Endothelial cell of umbilical vein (primary cell): ENCODE data around the gene IWS1. TPM values are rescaled to one million over a fixed set of nuclear protein-coding genes. Genes with fewer than 3 reads are reported as not detected.

Experiments
- BruUV-seq: library from RNA; stranded (reverse); fragments of 400-500 nt; replicated peaks from 2 replicates; lab custom pipeline; 2021; lab: Mats Ljungman, UMichigan
- CTCF ChIA-PET: fragments of 300-600, 350-600 bp; sonication (Branson Sonifier 250); formaldehyde crosslinking; loops from one replicate; lab custom pipeline; 2021; ENCODE audit warnings: antibody characterized with exemption, inconsistent platforms; lab: Charles Lee
- POLR2A ChIA-PET: fragments of 300-600, 350-600 bp; sonication (Branson Sonifier 250); formaldehyde crosslinking; loops from one replicate; lab custom pipeline; 2021; ENCODE audit warnings: antibody characterized with exemption, inconsistent platforms; lab: Charles Lee
- DNase-seq: peaks from one replicate; pipeline ENCODE4 v3.0.0-alpha.2; 2011; ENCODE audit warnings: low read depth, low spot score
- FAIRE-seq: peaks from 2 replicates; lab custom pipeline; 2011; peaks lifted over from hg19 to GRCh38; lab: Jason Lieb, UNC
- H2AFZ ChIP-seq: 2 replicates; pipeline ENCODE4 v1.6.0; 2012; ENCODE audit warnings: low read depth, low read length, control low read depth, inconsistent platforms
- H3K27ac ChIP-seq: 2 replicates; pipeline ENCODE4 v1.5.1; 2011; ENCODE audit warnings: low read depth, mild to moderate bottlenecking, control low read depth, low read length, moderate library complexity; ENCODE audit not compliant: insufficient read depth
- H3K27me3 ChIP-seq, 2 experiments: 2 replicates each; pipeline versions ENCODE4 v1.6.0 to v1.6.1; 2011; ENCODE audit warnings: low read length in 2 of 2, mixed read lengths in 1 of 2; ENCODE audit not compliant: control insufficient read depth in 2 of 2, insufficient read depth in 2 of 2
- H3K36me3 ChIP-seq, 2 experiments: 2 replicates in 1 of 2; 3 replicates in 1 of 2; pipeline ENCODE4 v1.5.1; 2011; ENCODE audit warnings: low read length in 2 of 2, mild to moderate bottlenecking in 1 of 2, moderate library complexity in 1 of 2; ENCODE audit not compliant: control insufficient read depth in 2 of 2, insufficient read depth in 2 of 2; ENCODE audit errors: extremely low read depth in 1 of 2
- H3K4me1 ChIP-seq: 3 replicates; pipeline ENCODE4 v1.5.1; 2011; ENCODE audit warnings: mild to moderate bottlenecking, low read length; ENCODE audit not compliant: control insufficient read depth, insufficient read depth; ENCODE audit errors: extremely low read depth
- H3K4me2 ChIP-seq: 2 replicates; pipeline ENCODE4 v1.6.1; 2011; ENCODE audit warnings: low read length, control low read depth, mixed read lengths; ENCODE audit not compliant: insufficient read depth
- H3K4me3 ChIP-seq, 3 experiments: fragments of 200-600 bp in 1 of 3; sonication (generic), shearing (Covaris generic) in 1 of 3; replicated peaks in 1 of 3; 2 replicates each; pipeline ENCODE4 v1.5.1; 2011 to 2016; ENCODE audit warnings: control low read depth in 3 of 3, low read length in 3 of 3, mild to moderate bottlenecking in 2 of 3, inconsistent platforms in 1 of 3, low read depth in 1 of 3, moderate library complexity in 1 of 3; ENCODE audit not compliant: insufficient read depth in 1 of 3
- H3K79me2 ChIP-seq: 2 replicates; pipeline ENCODE4 v1.6.0; 2012; ENCODE audit warnings: low read length, inconsistent platforms; ENCODE audit not compliant: control insufficient read depth, insufficient read depth
- H3K9ac ChIP-seq: replicated peaks from 2 replicates; pipeline ENCODE3; 2011; ENCODE audit warnings: low read length, control low read depth; ENCODE audit not compliant: insufficient read depth; ENCODE audit errors: extremely low read depth
- H3K9me1 ChIP-seq: replicated peaks from 3 replicates; pipeline ENCODE4 v1.6.0; 2011; ENCODE audit warnings: mild to moderate bottlenecking, low read length; ENCODE audit not compliant: control insufficient read depth, insufficient read depth; ENCODE audit errors: extremely low read depth
- H3K9me3 ChIP-seq: replicated peaks from 2 replicates; pipeline ENCODE4 v1.5.1; 2012; ENCODE audit warnings: low read length, inconsistent platforms; ENCODE audit not compliant: control insufficient read depth, insufficient read depth
- H4K20me1 ChIP-seq: replicated peaks from 2 replicates; pipeline ENCODE3; 2011; ENCODE audit warnings: mild to moderate bottlenecking, low read length; ENCODE audit not compliant: control insufficient read depth, insufficient read depth; ENCODE audit errors: extremely low read depth
- EZH2 ChIP-seq: IDR thresholded peaks from 2 replicates; pipeline ENCODE4 v1.6.1; 2012; ENCODE audit warnings: borderline replicate concordance, low read depth, mild to moderate bottlenecking, moderate library complexity, low read length, inconsistent platforms; ENCODE audit not compliant: severe bottlenecking
- FOS ChIP-seq: IDR thresholded peaks from 2 replicates; pipeline ENCODE4 v1.6.1; 2011; ENCODE audit warnings: mild to moderate bottlenecking, low read length, moderate library complexity, borderline replicate concordance; ENCODE audit not compliant: insufficient read depth
- GATA2 ChIP-seq: IDR thresholded peaks from 2 replicates; pipeline ENCODE4 v1.7.0; 2011; ENCODE audit warnings: low read depth, mild to moderate bottlenecking, moderate library complexity, mixed read lengths, low read length; ENCODE audit not compliant: insufficient read length, insufficient read depth
- JUN ChIP-seq: IDR thresholded peaks from 2 replicates; pipeline ENCODE4 v1.6.1; 2011; ENCODE audit warnings: borderline replicate concordance, low read depth; ENCODE audit not compliant: insufficient read length, insufficient read depth
- MYC ChIP-seq: IDR thresholded peaks from one replicate; pipeline ENCODE4 v1.6.1; 2011; ENCODE audit warnings: mild to moderate bottlenecking, low read depth, low read length
- POLR2A ChIP-seq: IDR thresholded peaks from 2 replicates; pipeline ENCODE4 v1.6.1; 2012; ENCODE audit warnings: low read depth, mild to moderate bottlenecking, control low read depth, low read length
- POLR2AphosphoS5 ChIP-seq: IDR thresholded peaks from 2 replicates; pipeline ENCODE4 v1.6.1; 2012; ENCODE audit warnings: low read depth, mild to moderate bottlenecking, control low read depth, low read length, moderate library complexity; ENCODE audit not compliant: insufficient read depth
- dilution Hi-C: fragments of 300-500 bp; cut with MboI; formaldehyde crosslinking; loops from one replicate; pipeline ENCODE4 v1.15.0; 2019; ENCODE audit warnings: low sequenced_read_pairs; ENCODE audit not compliant: extremely low pct_ligation_motif_present
- intact Hi-C: fragments of 100-400 bp; cut with micrococcal nuclease; formaldehyde crosslinking; loops from one replicate; pipeline ENCODE4 v1.10.0; 2022
- polyA plus RNA-seq, 4 experiments: library from polyadenylated mRNA; depleted of rRNA in 3 of 4; stranded (reverse) in 3 of 4; unstranded in 1 of 4; fragments of >200 nt; gene quantifications; 2 replicates each; pipeline versions ENCODE4 v1.2.1 to v1.2.3, GENCODE V29; 2011 to 2012; ENCODE audit warnings: missing spikeins in 1 of 4
- total RNA-seq: library from RNA; stranded (reverse); gene quantifications from 2 replicates; pipeline ENCODE4 v1.2.3, GENCODE V29; 2021
- TF ChIP-seq, protein P1 (sequence below), 2 donors: IDR thresholded peaks; 1 replicate in 1 of 2; 2 replicates in 1 of 2; pipeline ENCODE4 v1.5.1; 2011; ENCODE audit warnings: low read length in 2 of 2, mild to moderate bottlenecking in 2 of 2, moderate library complexity in 2 of 2, control low read depth in 1 of 2, inconsistent platforms in 1 of 2, low read depth in 1 of 2; ENCODE audit not compliant: insufficient read depth in 1 of 2; ENCODE audit errors: extremely low read depth in 1 of 2
- TF ChIP-seq, protein P2 (sequence below): IDR thresholded peaks from 2 replicates; pipeline ENCODE4 v1.6.1; 2011; ENCODE audit not compliant: insufficient read depth, insufficient read length

IWS1 gene
- total and polyA plus RNA-seq, 2 donors (not counting 3 experiments of a cell fraction or from before 2014, with no cell fraction given): 14.7 to 51.0 TPM

DNA sequence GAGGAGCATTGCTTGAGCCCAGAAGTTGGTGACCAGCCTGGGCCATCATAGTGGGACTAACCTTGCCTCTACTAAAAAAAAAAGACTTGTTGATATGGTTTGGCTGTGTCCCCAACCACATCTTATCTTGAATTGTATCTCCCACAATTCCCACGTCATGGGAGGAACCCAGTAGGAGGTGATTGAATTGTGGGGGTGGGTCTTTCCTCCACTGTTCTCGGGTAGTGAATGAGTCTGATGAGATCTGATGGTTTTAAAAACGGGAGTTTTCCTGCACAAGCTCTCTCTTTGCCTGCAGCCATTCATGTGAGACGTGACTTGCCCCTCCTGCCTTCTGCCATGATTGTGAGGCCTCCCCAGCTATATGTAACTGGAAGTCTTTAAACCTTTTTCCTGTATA is 61.0 kb downstream of the IWS1 start:
- H3K4me1 ChIP-seq: no peaks in the 10 kb centered on the region
- no peaks in the 10 kb centered on the region for H3K27me3 ChIP-seq
- ChIA-PET CTCF (interaction anchor here (1.2 to 1.8 kb wide), 2 partner anchors 10 to 14 kb away, joined by 3 to 7 read pairs; no protein-coding TSS in a partner anchor), POLR2A (no interaction called here)
- no TSS peak for BruUV-seq
- no peak for TF ChIP-seq GATA2
- TF ChIP-seq, protein P1, sequence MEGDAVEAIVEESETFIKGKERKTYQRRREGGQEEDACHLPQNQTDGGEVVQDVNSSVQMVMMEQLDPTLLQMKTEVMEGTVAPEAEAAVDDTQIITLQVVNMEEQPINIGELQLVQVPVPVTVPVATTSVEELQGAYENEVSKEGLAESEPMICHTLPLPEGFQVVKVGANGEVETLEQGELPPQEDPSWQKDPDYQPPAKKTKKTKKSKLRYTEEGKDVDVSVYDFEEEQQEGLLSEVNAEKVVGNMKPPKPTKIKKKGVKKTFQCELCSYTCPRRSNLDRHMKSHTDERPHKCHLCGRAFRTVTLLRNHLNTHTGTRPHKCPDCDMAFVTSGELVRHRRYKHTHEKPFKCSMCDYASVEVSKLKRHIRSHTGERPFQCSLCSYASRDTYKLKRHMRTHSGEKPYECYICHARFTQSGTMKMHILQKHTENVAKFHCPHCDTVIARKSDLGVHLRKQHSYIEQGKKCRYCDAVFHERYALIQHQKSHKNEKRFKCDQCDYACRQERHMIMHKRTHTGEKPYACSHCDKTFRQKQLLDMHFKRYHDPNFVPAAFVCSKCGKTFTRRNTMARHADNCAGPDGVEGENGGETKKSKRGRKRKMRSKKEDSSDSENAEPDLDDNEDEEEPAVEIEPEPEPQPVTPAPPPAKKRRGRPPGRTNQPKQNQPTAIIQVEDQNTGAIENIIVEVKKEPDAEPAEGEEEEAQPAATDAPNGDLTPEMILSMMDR (IDR thresholded peaks at IDR 0.05; ENCODE audit: extremely low read depth in 1 of 2, insufficient read depth in 1 of 2, low read depth in 1 of 2, low read length in 2 of 2): no peak
- no peak for TF ChIP-seq MYC
- intact Hi-C loops (no loop called here), dilution Hi-C loops (no loop called here)
- DNase-seq (no peak), FAIRE-seq (no peak)
- H4K20me1 ChIP-seq: no peaks in the 10 kb centered on the region
- H3K36me3 ChIP-seq: peaks cover 0 to 3% of the 10 kb centered on the region in 2 experiments
- H3K9me3 ChIP-seq: no peaks in the 10 kb centered on the region
- H3K27ac ChIP-seq: no peak overlapping the region
- H3K4me3 ChIP-seq: no peak overlapping the region
- no peaks in the 10 kb centered on the region for H3K9me1 ChIP-seq
- H3K9ac ChIP-seq: no peak overlapping the region
- H3K79me2 ChIP-seq: no peaks in the 10 kb centered on the region
- no peak overlapping the region for H2AFZ ChIP-seq
- H3K4me2 ChIP-seq: no peak overlapping the region

DNA sequence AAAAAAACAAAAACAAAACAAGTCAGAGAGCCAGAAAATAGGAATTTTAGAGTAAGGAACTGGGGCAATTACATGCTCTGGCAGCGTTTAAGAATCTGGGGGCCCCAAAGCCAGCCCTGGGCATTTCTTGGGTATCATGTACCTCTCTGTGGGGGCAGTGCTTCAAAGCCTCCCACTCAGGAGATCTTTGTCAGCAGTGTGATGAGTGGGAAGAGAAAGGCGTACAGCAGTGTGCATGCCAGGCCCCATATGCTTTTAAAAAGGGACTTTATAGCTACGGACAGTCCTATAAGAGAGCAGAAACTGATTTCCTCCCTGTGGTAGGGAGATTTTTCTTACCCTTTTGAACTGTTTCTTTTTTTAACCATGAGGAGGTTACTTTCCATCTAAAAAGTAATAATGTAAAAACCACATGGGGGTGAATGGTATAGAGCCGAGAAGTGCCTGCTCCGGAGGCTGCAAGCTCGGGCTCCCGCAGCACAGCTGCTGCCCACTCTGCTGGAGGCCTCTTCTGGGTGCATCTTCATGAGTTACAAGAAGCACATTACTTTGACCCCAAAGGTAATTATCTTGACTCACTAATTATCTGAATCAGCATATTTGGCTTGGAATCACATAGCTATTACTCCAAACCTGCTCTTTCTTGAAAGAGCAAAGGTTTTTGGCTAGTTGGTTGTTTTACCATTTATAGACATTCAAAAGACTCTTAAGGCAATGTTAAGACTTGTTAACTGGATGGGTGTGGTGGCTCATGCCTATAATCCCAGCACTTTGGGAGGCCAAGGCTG is 61.6 kb downstream of the IWS1 start:
- BruUV-seq: no TSS peak
- Histone ChIP-seq H3K9ac (no peak overlapping the region), H2AFZ (no peak overlapping the region), H3K79me2 (no peaks in the 10 kb centered on the region), H3K4me1 (no peaks in the 10 kb centered on the region), H3K4me3 (no peak overlapping the region), H3K9me3 (no peaks in the 10 kb centered on the region), H4K20me1 (no peaks in the 10 kb centered on the region), H3K4me2 (no peak overlapping the region), H3K27ac (no peak overlapping the region), H3K9me1 (no peaks in the 10 kb centered on the region), H3K27me3 (no peaks in the 10 kb centered on the region), H3K36me3 (peaks cover 0 to 2% of the 10 kb centered on the region in 2 experiments)
- intact Hi-C loops: no loop called here
- POLR2A ChIA-PET: no interaction called here
- CTCF ChIA-PET: interaction anchor here (1.2 to 1.8 kb wide), 2 partner anchors 9 to 14 kb away, joined by 3 to 7 read pairs; no protein-coding TSS in a partner anchor
- no peak for DNase-seq
- dilution Hi-C loops: no loop called here
- no peak for FAIRE-seq
- TF ChIP-seq JUN: no peak
- TF ChIP-seq, protein P1 (IDR thresholded peaks at IDR 0.05; ENCODE audit: extremely low read depth in 1 of 2, insufficient read depth in 1 of 2, low read depth in 1 of 2, low read length in 2 of 2): no peak
- TF ChIP-seq, protein P2, sequence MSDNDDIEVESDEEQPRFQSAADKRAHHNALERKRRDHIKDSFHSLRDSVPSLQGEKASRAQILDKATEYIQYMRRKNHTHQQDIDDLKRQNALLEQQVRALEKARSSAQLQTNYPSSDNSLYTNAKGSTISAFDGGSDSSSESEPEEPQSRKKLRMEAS: no peak
- no peak for TF ChIP-seq EZH2
- no peak for TF ChIP-seq POLR2AphosphoS5
- no peak for TF ChIP-seq MYC
- no peak for TF ChIP-seq POLR2A
- TF ChIP-seq FOS: no peak
- no peak for TF ChIP-seq GATA2
